ENCODE measurements around the gene FIGNL2.

DNA sequence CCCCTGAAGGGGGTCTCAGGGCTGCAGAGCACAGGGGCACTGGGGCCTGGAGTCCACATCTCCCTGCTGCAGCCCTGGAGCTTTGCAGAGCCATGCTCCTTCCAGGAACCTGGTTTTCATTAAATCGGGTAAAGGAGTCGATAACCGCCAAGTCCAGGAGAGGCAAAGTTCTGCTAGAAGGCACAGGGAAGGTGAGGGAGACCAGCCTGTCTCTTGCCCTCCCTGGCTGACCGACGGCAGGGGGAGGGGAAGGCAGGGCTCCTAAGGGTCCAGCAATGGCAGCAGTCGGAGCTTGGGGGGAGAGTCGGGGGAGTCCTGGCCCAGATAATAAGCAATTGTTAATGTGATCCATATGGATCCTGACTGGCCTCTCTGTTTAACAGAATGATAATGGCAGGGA lies 3.0 kb downstream of the FIGNL2 start:
- TF ChIP-seq, protein P1, sequence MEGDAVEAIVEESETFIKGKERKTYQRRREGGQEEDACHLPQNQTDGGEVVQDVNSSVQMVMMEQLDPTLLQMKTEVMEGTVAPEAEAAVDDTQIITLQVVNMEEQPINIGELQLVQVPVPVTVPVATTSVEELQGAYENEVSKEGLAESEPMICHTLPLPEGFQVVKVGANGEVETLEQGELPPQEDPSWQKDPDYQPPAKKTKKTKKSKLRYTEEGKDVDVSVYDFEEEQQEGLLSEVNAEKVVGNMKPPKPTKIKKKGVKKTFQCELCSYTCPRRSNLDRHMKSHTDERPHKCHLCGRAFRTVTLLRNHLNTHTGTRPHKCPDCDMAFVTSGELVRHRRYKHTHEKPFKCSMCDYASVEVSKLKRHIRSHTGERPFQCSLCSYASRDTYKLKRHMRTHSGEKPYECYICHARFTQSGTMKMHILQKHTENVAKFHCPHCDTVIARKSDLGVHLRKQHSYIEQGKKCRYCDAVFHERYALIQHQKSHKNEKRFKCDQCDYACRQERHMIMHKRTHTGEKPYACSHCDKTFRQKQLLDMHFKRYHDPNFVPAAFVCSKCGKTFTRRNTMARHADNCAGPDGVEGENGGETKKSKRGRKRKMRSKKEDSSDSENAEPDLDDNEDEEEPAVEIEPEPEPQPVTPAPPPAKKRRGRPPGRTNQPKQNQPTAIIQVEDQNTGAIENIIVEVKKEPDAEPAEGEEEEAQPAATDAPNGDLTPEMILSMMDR (IDR thresholded peaks at IDR 0.05): no peak
- no peak for TF ChIP-seq POLR2A (IDR thresholded peaks at IDR 0.05)

All from uterus (tissue), 2 donors.